WTC11 (cell line): ENCODE measurements around the gene GTPBP3.

ENCODE experiments used
- CTCF ChIP-seq: fragments of 200-600 bp; IDR thresholded peaks from 2 replicates; pipeline ENCODE4 v1.8.0; 2022; ENCODE audit warnings: antibody characterized with exemption
- NFYB ChIP-seq: sonication (generic); formaldehyde crosslinking; conservative IDR thresholded peaks from 2 replicates; pipeline ENCODE4 v1.8.0; 2022; ENCODE audit warnings: low read depth, missing genetic modification reagents
- RELA ChIP-seq: sonication (generic); formaldehyde crosslinking; IDR thresholded peaks from 2 replicates; pipeline ENCODE4 v1.8.1; 2022; ENCODE audit warnings: missing genetic modification reagents, mild to moderate bottlenecking, borderline replicate concordance
- TCF7 ChIP-seq: sonication (generic); formaldehyde crosslinking; IDR thresholded peaks from 2 replicates; pipeline ENCODE4 v1.8.0; 2022; ENCODE audit warnings: mild to moderate bottlenecking, low read depth, missing genetic modification reagents, moderate library complexity
- USF1 ChIP-seq: sonication (generic); formaldehyde crosslinking; IDR thresholded peaks from 2 replicates; pipeline ENCODE4 v1.8.0; 2022; ENCODE audit warnings: mild to moderate bottlenecking, missing genetic modification reagents
- USF2 ChIP-seq: sonication (generic); formaldehyde crosslinking; IDR thresholded peaks from 2 replicates; pipeline ENCODE4 v1.8.1; 2023; ENCODE audit warnings: mild to moderate bottlenecking, missing genetic modification reagents, moderate library complexity
- TF ChIP-seq, protein P1 (sequence below): sonication (generic); formaldehyde crosslinking; IDR thresholded peaks from 2 replicates; pipeline ENCODE4 v1.8.1; 2023; ENCODE audit warnings: mild to moderate bottlenecking, moderate library complexity, missing genetic modification reagents

DNA sequence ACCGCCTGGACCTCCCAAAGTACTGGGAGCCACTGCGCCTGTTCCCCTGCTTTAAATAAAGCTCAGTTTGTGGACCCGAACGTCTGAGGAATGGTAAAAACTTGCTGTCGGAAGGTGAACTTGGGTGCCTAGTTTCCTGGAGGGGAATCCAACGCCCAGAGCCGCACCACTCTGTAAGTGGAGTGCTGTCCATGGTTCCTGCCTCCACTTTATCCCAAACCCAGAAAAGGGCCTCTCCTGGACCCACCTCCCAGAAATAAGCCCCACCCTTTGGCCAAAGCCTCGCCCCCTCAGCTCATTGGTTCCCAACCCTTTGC, 5.0 kb upstream of the GTPBP3 start:
- TF ChIP-seq, protein P1, sequence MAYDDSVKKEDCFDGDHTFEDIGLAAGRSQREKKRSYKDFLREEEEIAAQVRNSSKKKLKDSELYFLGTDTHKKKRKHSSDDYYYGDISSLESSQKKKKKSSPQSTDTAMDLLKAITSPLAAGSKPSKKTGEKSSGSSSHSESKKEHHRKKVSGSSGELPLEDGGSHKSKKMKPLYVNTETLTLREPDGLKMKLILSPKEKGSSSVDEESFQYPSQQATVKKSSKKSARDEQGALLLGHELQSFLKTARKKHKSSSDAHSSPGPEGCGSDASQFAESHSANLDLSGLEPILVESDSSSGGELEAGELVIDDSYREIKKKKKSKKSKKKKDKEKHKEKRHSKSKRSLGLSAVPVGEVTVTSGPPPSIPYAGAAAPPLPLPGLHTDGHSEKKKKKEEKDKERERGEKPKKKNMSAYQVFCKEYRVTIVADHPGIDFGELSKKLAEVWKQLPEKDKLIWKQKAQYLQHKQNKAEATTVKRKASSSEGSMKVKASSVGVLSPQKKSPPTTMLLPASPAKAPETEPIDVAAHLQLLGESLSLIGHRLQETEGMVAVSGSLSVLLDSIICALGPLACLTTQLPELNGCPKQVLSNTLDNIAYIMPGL (CRISPR knock-in tag) = no peak
- TF ChIP-seq NFYB (CRISPR knock-in tag) (no peak), TCF7 (CRISPR knock-in tag) (no peak), CTCF (no peak), USF2 (CRISPR knock-in tag) (no peak), RELA (no peak), USF1 (no peak)
